ENCODE results near the gene SMOC2.

SMOC2 gene

DNA sequence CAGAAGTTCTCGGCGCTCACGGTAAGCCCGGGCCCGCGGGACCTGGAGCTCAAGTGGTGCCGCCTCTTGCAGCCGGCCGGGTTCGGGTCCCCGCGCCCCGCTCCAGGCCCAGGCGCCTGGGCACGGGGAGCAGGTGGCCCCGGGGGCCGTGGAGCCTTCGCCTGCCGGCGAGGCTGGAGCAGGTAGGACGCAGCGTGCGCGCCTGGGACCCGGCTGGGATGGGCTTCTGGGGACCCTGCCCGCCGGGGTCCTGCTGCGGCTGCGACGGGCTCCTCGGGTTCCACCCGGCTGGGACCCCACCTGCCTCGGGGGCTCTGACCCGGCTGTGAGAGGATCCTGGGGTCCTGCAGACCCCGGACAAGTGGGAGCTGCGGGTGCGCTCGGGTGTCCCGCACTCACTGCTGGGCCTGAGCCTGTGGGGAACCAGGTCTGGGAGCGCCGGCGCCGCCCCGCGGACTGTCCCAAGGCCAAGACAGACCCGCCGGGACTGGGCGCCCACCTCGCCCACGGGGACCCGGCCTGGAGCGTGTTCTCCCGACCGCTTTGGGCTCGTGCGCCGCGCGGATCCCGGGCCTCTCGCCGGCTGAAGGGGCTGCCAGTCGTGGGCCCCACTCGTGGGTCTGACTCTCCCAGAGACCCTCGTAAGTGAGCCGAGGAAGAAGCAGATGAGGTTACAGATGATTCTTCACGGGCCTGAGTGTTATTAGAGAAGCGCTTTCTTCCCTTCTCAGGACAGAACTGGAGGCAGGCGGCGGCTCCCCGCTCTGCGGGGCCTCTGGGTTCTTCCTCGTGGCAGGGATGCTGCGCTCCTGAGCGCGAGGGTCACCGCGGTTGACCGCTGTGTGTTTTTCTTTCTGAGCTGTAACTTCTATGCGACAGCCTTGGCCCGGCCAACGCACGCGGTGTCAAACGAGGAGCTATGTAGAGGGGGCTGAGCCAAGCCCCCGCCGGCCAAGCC, 729 bp downstream of the SMOC2 start:
- in situ Hi-C loops (cut with MboI; ENCODE audit: low sequenced_read_pairs), result no loop called here

DNA sequence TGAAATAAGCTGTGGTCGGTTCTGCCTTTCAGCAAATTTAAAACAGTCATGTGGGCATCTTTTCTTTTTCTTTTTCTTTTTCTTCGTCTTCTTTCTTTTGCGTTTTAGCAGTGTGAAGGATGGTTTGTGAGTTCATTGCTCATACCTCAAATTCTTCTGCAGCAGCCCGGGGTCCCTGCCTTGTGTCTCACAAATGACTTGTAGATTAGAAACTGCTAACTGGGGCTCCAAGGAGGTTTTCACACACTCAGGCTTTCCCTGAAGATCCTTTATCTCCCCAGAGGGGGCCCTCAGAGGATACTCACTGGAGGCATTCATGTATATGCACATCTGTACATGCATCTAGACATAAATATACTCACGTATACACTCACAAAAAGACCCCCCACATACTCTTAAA, 1.7 kb downstream of the SMOC2 start:
- in situ Hi-C loops (cut with MboI; ENCODE audit: low sequenced_read_pairs), result no loop called here

DNA sequence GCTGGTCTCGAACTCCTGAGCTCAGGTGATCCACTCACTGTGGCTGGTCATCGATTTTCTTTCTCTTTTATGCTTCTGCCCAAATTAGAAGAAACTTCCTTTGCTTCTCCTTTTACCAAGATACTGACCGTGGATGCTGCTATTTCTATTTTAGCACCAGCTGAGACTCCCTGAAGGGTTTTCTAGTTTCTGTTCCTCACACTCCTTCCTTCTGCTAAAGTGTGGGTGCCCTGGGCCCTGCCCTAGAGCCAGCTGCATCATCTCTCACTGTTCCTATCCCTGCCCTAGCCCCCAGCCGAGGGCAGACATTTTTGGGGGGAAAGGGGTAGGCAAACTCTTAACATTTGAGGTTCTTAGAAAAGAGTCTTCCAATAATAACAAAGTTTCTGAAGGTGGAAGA, 6.3 kb downstream of the SMOC2 start:
- in situ Hi-C loops (cut with MboI; ENCODE audit: low sequenced_read_pairs), result no loop called here

DNA sequence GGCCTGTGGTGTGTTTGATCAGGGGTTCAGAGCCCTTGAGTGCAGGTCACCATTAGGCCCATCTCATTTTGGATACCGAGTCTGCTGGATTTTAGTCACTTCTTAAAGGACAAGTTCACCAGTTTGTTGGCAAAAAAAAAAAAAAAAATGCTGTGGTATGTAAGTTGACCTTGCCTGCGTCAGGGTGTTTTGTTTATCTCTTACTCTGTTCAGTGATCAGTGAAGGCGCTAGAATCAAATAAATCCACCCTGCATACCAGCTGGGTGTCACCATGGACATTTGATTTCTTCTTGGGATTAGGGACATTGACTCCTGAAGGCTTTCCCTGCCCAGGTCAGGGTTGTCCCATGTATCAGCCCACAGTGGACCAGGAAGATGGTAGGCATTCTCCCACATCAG, 6.7 kb downstream of the SMOC2 start:
- in situ Hi-C loops (cut with MboI; ENCODE audit: low sequenced_read_pairs), result no loop called here

DNA sequence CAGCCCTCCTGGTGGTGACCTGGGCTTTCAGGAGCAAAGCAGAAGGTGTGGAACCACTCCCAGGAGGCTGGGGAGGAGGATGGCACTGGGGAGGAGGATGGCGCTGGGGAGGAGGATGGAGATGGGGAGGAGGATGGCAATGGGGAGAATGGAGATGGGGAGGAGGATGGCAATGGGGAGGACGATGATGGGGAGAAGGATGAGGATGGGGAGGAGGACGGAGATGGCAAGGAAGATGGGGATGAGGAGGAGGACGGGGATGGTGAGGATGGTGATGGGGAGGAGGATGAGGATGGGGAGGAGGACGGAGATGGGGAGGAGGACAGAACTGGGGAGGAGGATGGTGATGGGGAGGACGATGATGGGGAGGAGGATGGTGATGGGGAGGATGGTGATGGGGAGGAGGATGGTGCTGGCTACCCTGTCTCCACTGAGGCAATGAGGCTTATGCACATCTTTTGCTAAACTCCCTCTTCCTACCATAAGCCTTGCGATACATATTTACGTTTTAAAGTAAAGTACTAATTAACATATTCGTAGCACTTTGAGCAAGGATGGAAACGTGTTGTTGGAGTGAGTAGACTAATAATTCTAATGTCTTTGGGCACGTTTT, 7.4 kb downstream of the SMOC2 start:
- in situ Hi-C loops (cut with MboI; ENCODE audit: low sequenced_read_pairs), result no loop called here

DNA sequence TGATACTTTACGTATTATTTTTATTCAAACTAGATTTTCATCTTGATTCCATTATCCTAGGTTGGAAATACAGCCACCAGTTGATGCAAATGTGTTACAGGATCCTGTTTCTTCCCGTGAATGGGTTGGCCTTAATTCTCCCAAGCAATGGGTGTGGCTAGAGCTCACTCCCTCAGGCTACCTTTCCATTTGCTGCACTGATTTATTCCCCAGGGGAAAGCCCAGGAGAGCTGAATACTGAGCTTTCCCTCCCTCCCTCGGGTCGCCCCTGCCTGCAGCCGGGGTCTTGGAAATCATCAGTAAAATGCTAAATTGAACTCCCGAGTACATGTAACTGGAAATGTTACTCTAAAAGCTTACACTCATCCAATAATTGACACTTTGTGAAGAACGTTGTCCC, 9.9 kb downstream of the SMOC2 start:
- in situ Hi-C loops (cut with MboI; ENCODE audit: low sequenced_read_pairs), result no loop called here

DNA sequence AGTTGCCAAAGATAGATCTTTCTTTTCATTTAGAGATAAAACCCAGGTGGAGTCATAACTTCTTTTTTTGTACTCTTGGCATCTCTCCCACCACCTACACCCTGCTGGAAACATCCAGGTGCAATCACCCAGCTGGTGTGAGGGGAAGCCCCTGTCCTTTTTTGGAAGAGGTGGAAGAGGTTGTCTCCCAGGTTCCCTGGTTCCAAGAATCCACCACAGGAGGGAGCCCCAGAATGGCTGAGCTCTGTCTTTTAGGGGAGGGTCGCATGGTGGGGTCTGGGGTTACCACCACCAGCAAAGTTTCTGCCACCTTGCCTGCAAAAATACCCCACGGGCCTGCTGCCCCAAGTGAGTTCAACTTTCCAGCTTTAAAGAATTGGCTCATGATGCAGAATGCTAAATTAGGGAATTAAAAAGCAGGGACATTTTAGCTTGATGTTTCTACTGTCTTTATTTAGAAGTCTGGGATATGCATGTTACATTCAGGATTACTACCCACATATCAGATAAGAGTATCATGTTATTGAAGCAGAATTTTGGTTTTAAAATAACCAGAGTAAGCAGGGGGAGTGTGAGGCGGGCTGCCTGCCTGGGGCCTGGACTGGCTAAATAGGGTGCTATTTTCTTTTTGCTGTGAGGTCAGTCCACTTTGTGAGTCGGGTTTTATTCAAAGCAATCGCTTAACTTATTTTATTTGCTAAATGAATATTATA, 11.0 kb downstream of the SMOC2 start:
- in situ Hi-C loops (cut with MboI; ENCODE audit: low sequenced_read_pairs), result no loop called here

DNA sequence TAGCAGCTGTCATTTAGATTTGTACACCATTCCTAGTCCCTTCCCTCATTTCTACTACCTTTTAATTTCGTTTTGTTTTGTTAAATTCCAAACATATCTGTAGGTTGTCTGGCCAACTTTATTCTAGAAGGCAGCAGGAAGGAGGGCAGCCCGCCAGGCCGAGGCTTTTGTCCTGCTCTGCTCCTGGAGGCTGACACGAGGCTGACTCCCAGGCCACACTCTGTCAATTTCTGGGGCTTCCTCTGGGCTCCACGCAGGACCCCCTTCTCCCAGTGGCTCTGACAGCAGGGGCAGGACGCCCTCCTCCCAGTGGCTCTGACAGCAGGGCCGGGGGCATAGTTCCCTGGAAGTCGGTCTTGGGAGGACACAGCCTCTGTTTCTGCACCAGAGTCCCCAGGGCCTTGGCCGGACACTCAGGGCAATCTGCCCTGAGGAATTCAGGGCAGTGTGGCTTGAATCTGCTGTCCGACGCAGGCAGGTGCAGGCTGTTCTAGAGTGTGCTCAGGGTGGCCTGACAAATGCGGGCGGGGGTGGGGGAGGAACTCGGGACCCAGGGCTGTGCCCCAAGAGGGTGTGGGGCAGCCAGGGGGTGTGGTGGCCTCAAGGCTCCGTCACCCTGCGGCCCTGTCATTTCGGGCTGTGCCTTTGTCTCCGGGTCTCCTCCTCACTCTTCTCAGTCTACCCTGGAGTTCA, 11.8 kb downstream of the SMOC2 start:
- in situ Hi-C loops (cut with MboI; ENCODE audit: low sequenced_read_pairs), result no loop called here

DNA sequence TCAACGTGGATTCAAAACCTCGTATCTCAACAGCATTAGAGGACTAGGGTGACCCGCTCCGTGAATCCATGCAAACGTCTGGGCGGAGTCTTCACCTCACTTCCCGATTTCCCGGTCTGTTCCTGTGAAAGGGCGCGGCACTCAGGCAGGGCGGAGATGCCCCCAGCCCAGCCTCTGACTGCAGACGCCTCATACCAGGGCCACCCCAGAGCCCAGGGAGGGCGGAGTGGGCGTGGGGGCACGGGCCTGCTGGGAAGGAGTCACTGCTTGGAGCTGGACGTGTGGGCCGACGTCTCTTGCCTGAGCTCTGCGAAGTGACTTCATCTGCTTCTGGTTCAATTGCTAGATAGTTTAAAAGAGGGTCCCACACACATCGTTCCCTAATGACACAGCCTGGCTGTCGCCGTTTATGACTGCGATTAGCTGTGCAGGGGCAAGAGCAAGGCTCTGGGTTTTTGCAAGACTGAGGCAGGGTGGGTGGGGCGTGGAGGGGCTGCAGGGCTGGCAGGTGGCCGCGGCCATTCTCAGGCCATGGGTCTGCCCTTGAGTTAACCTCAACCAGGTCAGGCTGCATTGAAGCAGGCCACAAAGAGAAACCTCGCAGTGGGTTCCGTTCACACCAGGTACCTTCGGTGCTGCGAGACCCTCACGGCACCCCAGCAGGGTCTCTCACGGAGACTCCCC, 15.0 kb downstream of the SMOC2 start:
- in situ Hi-C loops (cut with MboI; ENCODE audit: low sequenced_read_pairs), result no loop called here

DNA sequence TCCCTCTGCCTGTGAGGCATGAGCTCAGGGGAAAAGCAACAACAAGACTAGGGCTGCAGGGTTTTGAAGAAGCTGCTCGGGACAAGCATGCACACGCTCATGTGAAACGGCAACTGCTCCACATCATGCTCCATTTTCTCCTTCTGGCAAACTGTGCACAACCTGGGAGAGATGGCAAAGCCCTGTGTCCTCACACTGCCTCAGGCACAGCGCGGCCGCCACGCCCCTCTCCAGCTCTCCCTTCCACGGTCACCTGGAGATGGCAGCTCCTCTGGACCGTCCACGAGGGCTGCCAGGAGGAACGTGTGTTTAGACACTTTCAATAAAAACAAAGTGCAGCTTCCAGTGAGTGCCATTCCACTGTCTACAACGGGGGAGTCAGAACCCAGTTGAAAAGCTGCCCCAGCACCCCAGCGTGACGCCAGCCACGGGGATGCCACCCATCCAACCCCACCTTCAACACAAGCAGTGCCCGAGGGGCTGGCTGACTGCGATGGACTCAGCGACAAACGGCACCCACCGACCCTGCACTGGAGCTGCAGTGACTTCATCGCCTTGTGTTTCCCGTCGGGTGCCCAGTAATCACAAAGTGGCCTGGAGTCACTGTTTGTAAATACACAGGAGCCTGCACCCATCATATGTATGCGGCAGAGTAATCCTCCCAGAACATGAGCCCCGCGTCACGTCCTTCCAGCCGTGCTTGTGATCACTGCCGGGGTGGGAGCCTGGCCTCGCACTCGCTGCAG, 16.1 kb downstream of the SMOC2 start:
- in situ Hi-C loops (cut with MboI; ENCODE audit: low sequenced_read_pairs), result no loop called here

DNA sequence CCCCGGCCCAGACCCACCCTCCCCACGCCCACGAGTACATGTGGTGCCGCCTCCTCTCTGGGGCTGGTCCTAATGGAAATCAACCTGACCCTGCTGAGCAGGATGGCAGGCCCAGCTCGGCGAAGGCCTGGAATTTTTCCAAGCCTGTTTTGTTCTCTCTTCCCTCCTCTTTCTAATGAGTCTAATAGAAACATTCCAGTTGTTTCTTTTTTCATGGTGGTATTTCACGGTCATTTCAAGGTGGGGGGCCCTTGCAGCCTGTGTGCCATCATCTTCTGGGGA, 16.6 kb downstream of the SMOC2 start:
- in situ Hi-C loops (cut with MboI; ENCODE audit: low sequenced_read_pairs), result no loop called here

DNA sequence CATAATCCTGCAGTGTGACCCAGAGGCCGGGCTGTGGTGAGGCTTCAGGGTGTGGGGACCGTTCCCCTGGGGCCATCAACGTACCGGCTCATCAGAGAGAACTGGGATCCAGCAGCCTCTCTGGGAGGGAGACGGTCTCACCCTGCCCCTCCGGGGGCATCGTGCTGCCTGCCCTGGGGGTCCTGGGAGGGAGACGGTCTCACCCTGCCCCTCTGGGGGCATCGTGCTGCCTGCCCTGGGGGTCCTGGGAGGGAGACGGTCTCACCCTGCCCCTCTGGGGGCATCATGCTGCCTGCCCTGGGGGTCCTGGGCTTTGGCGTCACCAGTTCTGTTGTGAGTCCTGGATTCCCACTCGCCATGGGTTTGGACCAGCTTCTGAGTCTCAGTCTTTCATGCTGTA, 17.1 kb downstream of the SMOC2 start:
- in situ Hi-C loops (cut with MboI; ENCODE audit: low sequenced_read_pairs), result no loop called here

DNA sequence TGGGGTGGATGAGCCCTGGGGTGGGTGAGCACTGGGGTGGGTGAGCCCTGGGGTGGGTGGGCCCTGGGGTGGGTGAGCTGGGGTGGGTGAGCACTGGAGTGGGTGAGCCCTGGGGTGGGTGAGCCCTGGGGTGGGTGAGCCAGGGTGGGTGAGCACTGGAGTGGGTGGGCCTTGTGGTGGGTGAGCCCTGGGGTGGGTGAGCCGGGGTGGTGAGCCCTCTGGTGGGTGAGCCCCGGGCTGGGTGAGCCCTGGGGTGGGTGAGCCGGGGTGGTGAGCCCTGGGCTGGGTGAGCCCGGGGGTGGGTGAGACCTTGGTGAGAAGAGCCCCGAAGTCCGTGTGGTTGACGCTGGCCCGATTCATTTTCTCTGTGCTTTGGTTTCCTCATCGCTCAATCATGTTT, 18.6 kb downstream of the SMOC2 start:
- in situ Hi-C loops (cut with MboI; ENCODE audit: low sequenced_read_pairs), result no loop called here

DNA sequence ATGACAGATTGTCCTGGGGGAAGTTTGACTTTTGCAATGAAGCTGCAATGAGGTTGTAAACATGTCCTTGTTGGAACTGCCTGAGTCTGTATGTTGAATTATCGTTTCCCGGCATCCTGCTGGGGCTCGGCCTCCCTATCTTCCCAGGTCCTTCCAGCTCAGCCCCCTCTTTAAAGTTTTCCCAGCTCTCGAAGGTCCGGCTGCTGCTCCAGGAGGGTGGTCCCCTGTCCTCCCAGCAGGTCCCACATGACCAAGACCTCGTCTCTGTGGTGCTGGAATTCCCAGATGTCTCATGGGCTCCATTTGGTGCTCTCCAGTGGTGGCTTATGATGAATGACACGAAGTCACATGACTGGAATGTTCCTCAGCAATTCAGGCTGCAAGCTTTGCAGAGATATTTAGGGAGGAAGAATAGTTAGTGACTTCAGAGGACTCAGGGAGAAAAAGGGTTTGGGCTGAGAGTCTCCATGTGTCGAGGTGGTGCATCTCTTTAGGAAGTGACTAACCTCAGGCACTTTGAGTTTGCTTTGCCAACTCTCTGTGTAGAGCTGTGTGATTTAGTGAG, 21.4 kb downstream of the SMOC2 start:
- in situ Hi-C loops (cut with MboI; ENCODE audit: low sequenced_read_pairs), result no loop called here

DNA sequence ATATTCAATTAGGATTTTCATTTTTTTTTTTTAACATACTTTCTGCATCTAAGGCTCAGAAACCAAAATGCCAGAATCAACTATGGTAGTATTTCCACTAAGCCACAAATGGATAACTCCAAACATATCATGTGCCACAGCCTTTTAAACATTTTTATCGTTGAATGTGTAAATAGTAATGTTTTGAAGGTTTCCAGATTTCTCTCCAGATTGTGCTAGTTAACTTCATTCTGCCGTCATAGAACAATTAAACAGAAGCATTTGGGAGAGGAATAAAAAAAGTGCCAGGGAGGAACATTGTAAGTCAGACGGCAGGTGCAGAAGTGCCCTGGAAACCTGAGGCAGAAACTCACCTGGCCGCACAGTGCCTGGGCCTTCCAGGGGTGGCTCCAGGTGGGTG, 23.6 kb downstream of the SMOC2 start:
- in situ Hi-C loops (cut with MboI; ENCODE audit: low sequenced_read_pairs), result no loop called here

DNA sequence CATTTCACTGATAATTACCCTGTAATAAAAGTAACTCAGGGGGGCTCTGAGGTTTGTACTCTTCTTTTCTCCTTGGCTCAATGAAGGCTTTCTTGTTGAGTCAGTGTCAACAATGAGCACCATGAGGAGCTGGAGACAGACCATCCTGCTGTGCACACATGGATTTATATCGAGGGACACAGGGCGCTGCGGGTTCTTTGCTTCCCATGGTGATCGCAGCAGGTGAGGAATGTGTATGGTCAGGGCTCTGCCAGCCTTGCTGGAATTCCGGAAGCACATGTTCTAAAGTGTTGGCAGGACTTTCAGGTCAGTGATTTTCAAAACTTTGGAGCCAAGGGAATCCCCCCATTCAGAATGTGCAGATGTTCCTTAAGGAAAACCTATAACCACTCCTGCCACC, 27.1 kb downstream of the SMOC2 start:
- in situ Hi-C loops (cut with MboI; ENCODE audit: low sequenced_read_pairs), result no loop called here

DNA sequence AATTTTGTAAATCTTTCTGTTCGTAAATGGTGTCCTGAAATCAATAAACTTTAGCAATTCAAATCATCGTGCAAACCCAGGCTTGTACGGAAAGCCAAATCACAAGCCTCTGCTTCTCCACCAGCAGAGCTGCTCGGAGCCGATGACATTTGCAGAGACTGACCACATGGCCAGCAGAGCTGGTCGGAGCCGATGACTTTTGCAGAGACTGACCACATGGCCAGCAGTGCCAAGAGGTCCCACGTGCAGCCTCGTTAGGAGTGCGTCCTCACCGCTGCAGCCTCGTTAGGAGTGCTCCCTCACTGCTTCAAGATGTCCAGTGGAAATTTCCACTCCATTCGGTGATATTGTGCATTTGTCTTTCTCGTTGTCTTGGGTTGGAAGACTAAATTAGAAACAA, 28.5 kb downstream of the SMOC2 start:
- in situ Hi-C loops (cut with MboI; ENCODE audit: low sequenced_read_pairs), result no loop called here

DNA sequence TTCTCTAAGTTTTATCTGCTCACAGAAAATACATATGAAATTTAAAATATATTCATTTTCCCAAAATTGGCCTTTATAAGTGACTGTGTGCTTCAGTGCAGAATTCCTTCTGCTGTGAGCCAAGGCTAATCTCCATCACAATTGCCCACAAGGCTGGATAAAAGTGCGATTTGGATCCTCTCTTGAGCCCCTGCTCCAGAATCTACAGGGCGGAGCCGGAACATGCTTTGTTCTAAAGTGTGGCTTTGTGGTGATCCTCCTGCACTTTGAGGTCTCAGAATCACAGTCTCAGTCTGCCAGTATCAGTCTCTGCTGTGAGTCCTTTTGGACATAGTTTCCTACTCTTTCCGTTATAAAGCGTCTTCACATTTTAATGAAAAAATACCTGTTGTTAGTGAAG, 28.9 kb downstream of the SMOC2 start:
- in situ Hi-C loops (cut with MboI; ENCODE audit: low sequenced_read_pairs), result no loop called here

DNA sequence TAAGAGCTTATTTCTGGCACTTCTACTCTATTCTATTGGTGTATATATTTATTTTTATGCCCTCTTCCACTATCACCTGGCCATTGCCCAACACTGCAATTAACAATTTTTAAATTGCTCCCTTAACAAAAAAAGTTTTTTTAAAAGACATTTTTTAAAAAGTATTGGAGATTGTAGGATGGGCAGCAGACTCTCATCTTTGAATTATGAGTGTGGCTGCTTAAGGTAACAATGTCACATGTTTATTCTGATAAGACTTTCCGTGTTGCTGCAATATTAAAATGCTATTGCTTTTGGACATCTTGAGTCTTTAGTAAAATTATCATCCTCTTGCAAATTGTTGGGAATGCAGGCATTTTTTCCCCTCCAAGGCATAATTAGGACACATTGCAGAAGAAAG, 31.4 kb downstream of the SMOC2 start:
- in situ Hi-C loops (cut with MboI; ENCODE audit: low sequenced_read_pairs), result no loop called here

DNA sequence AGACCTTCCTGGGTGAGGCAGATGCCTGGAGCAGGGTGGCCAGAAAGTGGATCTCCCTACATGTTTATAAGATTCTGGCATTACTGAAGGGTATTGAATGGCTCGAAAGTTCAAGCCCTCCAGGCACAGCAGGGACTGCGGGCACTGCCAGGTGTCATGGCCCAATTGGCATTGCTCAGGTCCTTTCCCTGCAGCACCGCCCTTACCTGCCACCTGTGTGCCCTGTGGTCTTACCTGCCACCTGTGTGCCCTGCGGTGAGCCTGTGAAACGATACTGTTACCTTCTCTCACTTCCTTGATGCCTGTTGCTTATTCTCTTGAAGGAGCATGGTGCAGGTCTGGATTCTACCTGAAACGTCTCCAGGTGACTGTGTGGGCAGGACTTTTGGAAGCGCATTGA, 32.2 kb downstream of the SMOC2 start:
- in situ Hi-C loops (cut with MboI; ENCODE audit: low sequenced_read_pairs), result no loop called here

Measured in HL-60/S4 treated with retinoic acid at 250 ng/mL for 4 days and 3 days (cell line).